Stimulated activated CD4-positive, alpha-beta T cell treated with anti-CD3 and anti-CD28 coated beads, Interleukin-1b, Interleukin-23, amount 100 ng/mL, for 24 hours (primary cell): Measurements from ENCODE around the gene ENTPD1.
"Not testable (repeated sequence)": the region's sequence is repeated elsewhere in the genome, so short reads cannot be mapped to it uniquely, and the experiment has no call there.

Experiments
- DNase-seq, 4 experiments: peaks; one replicate each; pipeline ENCODE4 v3.0.0-alpha.2; 2020; ENCODE audit warnings: low read depth in 4 of 4, low spot score in 1 of 4

ENTPD1 gene

GRCh38 chr10:95758351-95759025 is 2.5 kb downstream of the ENTPD1 start:
- DNase-seq = no peak

- no peak for DNase-seq
Measured at GRCh38 chr10:95759233-95759826, 3.4 kb downstream of the ENTPD1 start.

GRCh38 chr10:95761939-95762492 is 6.1 kb downstream of the ENTPD1 start:
- no peak for DNase-seq

- DNase-seq = no peak
Measured at GRCh38 chr10:95767884-95768556, 12.1 kb downstream of the ENTPD1 start.

GRCh38 chr10:95770084-95770720 is 14.2 kb downstream of the ENTPD1 start:
- no peak for DNase-seq

GRCh38 chr10:95773454-95773853 is 17.5 kb downstream of the ENTPD1 start:
- not testable (repeated sequence) for DNase-seq

GRCh38 chr10:95777638-95778037 is 21.7 kb downstream of the ENTPD1 start:
- not testable (repeated sequence) for DNase-seq

GRCh38 chr10:95782318-95782717 is 26.4 kb downstream of the ENTPD1 start:
- no peak for DNase-seq

- no peak for DNase-seq
Measured at GRCh38 chr10:95783741-95784140, 27.8 kb downstream of the ENTPD1 start.

- no peak for DNase-seq
Measured at GRCh38 chr10:95784279-95784913, 28.4 kb downstream of the ENTPD1 start.

- DNase-seq = no peak
Measured at GRCh38 chr10:95785317-95785716, 29.4 kb downstream of the ENTPD1 start.

GRCh38 chr10:95785942-95786669 is 30.1 kb downstream of the ENTPD1 start:
- no peak for DNase-seq

- DNase-seq = no peak
Measured at GRCh38 chr10:95787447-95787846, 31.5 kb downstream of the ENTPD1 start.

- no peak for DNase-seq
Measured at GRCh38 chr10:95788830-95789229, 32.9 kb downstream of the ENTPD1 start.

- no peak for DNase-seq
Measured at GRCh38 chr10:95789902-95790301, 33.9 kb downstream of the ENTPD1 start.

- DNase-seq = no peak
Measured at GRCh38 chr10:95790982-95791381, 35.0 kb downstream of the ENTPD1 start.

GRCh38 chr10:95791425-95791979 is 35.5 kb downstream of the ENTPD1 start:
- no peak for DNase-seq

- DNase-seq = no peak
Measured at GRCh38 chr10:95792211-95792780, 36.3 kb downstream of the ENTPD1 start.

GRCh38 chr10:95792874-95793285 is 36.9 kb downstream of the ENTPD1 start:
- no peak for DNase-seq
